Endothelial cell of umbilical vein (primary cell): ENCODE results near the gene SLC39A9. TPM values are rescaled to one million over a fixed set of nuclear protein-coding genes. Genes with fewer than 3 reads are reported as not detected.

ENCODE experiments used
- BruUV-seq: library from RNA; stranded (reverse); fragments of 400-500 nt; replicated peaks from 2 replicates; lab custom pipeline; 2021; lab: Mats Ljungman, UMichigan
- CTCF ChIA-PET: fragments of 300-600, 350-600 bp; sonication (Branson Sonifier 250); formaldehyde crosslinking; loops from one replicate; lab custom pipeline; 2021; ENCODE audit warnings: antibody characterized with exemption, inconsistent platforms; lab: Charles Lee
- POLR2A ChIA-PET: fragments of 300-600, 350-600 bp; sonication (Branson Sonifier 250); formaldehyde crosslinking; loops from one replicate; lab custom pipeline; 2021; ENCODE audit warnings: antibody characterized with exemption, inconsistent platforms; lab: Charles Lee
- DNase-seq: peaks from one replicate; pipeline ENCODE4 v3.0.0-alpha.2; 2011; ENCODE audit warnings: low read depth, low spot score
- FAIRE-seq: peaks from 2 replicates; lab custom pipeline; 2011; peaks lifted over from hg19 to GRCh38; lab: Jason Lieb, UNC
- H2AFZ ChIP-seq: 2 replicates; pipeline ENCODE4 v1.6.0; 2012; ENCODE audit warnings: low read depth, low read length, control low read depth, inconsistent platforms
- H3K27ac ChIP-seq: 2 replicates; pipeline ENCODE4 v1.5.1; 2011; ENCODE audit warnings: low read depth, mild to moderate bottlenecking, control low read depth, low read length, moderate library complexity; ENCODE audit not compliant: insufficient read depth
- H3K27me3 ChIP-seq, 2 experiments: 2 replicates each; pipeline versions ENCODE4 v1.6.0 to v1.6.1; 2011; ENCODE audit warnings: low read length in 2 of 2, mixed read lengths in 1 of 2; ENCODE audit not compliant: control insufficient read depth in 2 of 2, insufficient read depth in 2 of 2
- H3K36me3 ChIP-seq, 2 experiments: 2 replicates in 1 of 2; 3 replicates in 1 of 2; pipeline ENCODE4 v1.5.1; 2011; ENCODE audit warnings: low read length in 2 of 2, mild to moderate bottlenecking in 1 of 2, moderate library complexity in 1 of 2; ENCODE audit not compliant: control insufficient read depth in 2 of 2, insufficient read depth in 2 of 2; ENCODE audit errors: extremely low read depth in 1 of 2
- H3K4me1 ChIP-seq: 3 replicates; pipeline ENCODE4 v1.5.1; 2011; ENCODE audit warnings: mild to moderate bottlenecking, low read length; ENCODE audit not compliant: control insufficient read depth, insufficient read depth; ENCODE audit errors: extremely low read depth
- H3K4me2 ChIP-seq: 2 replicates; pipeline ENCODE4 v1.6.1; 2011; ENCODE audit warnings: low read length, control low read depth, mixed read lengths; ENCODE audit not compliant: insufficient read depth
- H3K4me3 ChIP-seq, 3 experiments: fragments of 200-600 bp in 1 of 3; sonication (generic), shearing (Covaris generic) in 1 of 3; replicated peaks in 1 of 3; 2 replicates each; pipeline ENCODE4 v1.5.1; 2011 to 2016; ENCODE audit warnings: control low read depth in 3 of 3, low read length in 3 of 3, mild to moderate bottlenecking in 2 of 3, inconsistent platforms in 1 of 3, low read depth in 1 of 3, moderate library complexity in 1 of 3; ENCODE audit not compliant: insufficient read depth in 1 of 3
- H3K79me2 ChIP-seq: 2 replicates; pipeline ENCODE4 v1.6.0; 2012; ENCODE audit warnings: low read length, inconsistent platforms; ENCODE audit not compliant: control insufficient read depth, insufficient read depth
- H3K9ac ChIP-seq: replicated peaks from 2 replicates; pipeline ENCODE3; 2011; ENCODE audit warnings: low read length, control low read depth; ENCODE audit not compliant: insufficient read depth; ENCODE audit errors: extremely low read depth
- H3K9me1 ChIP-seq: replicated peaks from 3 replicates; pipeline ENCODE4 v1.6.0; 2011; ENCODE audit warnings: mild to moderate bottlenecking, low read length; ENCODE audit not compliant: control insufficient read depth, insufficient read depth; ENCODE audit errors: extremely low read depth
- H3K9me3 ChIP-seq: replicated peaks from 2 replicates; pipeline ENCODE4 v1.5.1; 2012; ENCODE audit warnings: low read length, inconsistent platforms; ENCODE audit not compliant: control insufficient read depth, insufficient read depth
- H4K20me1 ChIP-seq: replicated peaks from 2 replicates; pipeline ENCODE3; 2011; ENCODE audit warnings: mild to moderate bottlenecking, low read length; ENCODE audit not compliant: control insufficient read depth, insufficient read depth; ENCODE audit errors: extremely low read depth
- CTCF ChIP-seq, 2 donors: IDR thresholded peaks; 1 replicate in 1 of 2; 2 replicates in 1 of 2; pipeline ENCODE4 v1.5.1; 2011; ENCODE audit warnings: low read length in 2 of 2, mild to moderate bottlenecking in 2 of 2, moderate library complexity in 2 of 2, control low read depth in 1 of 2, inconsistent platforms in 1 of 2, low read depth in 1 of 2; ENCODE audit not compliant: insufficient read depth in 1 of 2; ENCODE audit errors: extremely low read depth in 1 of 2
- EZH2 ChIP-seq: IDR thresholded peaks from 2 replicates; pipeline ENCODE4 v1.6.1; 2012; ENCODE audit warnings: borderline replicate concordance, low read depth, mild to moderate bottlenecking, moderate library complexity, low read length, inconsistent platforms; ENCODE audit not compliant: severe bottlenecking
- FOS ChIP-seq: IDR thresholded peaks from 2 replicates; pipeline ENCODE4 v1.6.1; 2011; ENCODE audit warnings: mild to moderate bottlenecking, low read length, moderate library complexity, borderline replicate concordance; ENCODE audit not compliant: insufficient read depth
- GATA2 ChIP-seq: IDR thresholded peaks from 2 replicates; pipeline ENCODE4 v1.7.0; 2011; ENCODE audit warnings: low read depth, mild to moderate bottlenecking, moderate library complexity, mixed read lengths, low read length; ENCODE audit not compliant: insufficient read length, insufficient read depth
- JUN ChIP-seq: IDR thresholded peaks from 2 replicates; pipeline ENCODE4 v1.6.1; 2011; ENCODE audit warnings: borderline replicate concordance, low read depth; ENCODE audit not compliant: insufficient read length, insufficient read depth
- MAX ChIP-seq: IDR thresholded peaks from 2 replicates; pipeline ENCODE4 v1.6.1; 2011; ENCODE audit not compliant: insufficient read depth, insufficient read length
- MYC ChIP-seq: IDR thresholded peaks from one replicate; pipeline ENCODE4 v1.6.1; 2011; ENCODE audit warnings: mild to moderate bottlenecking, low read depth, low read length
- POLR2A ChIP-seq: IDR thresholded peaks from 2 replicates; pipeline ENCODE4 v1.6.1; 2012; ENCODE audit warnings: low read depth, mild to moderate bottlenecking, control low read depth, low read length
- POLR2AphosphoS5 ChIP-seq: IDR thresholded peaks from 2 replicates; pipeline ENCODE4 v1.6.1; 2012; ENCODE audit warnings: low read depth, mild to moderate bottlenecking, control low read depth, low read length, moderate library complexity; ENCODE audit not compliant: insufficient read depth
- dilution Hi-C: fragments of 300-500 bp; cut with MboI; formaldehyde crosslinking; loops from one replicate; pipeline ENCODE4 v1.15.0; 2019; ENCODE audit warnings: low sequenced_read_pairs; ENCODE audit not compliant: extremely low pct_ligation_motif_present
- intact Hi-C: fragments of 100-400 bp; cut with micrococcal nuclease; formaldehyde crosslinking; loops from one replicate; pipeline ENCODE4 v1.10.0; 2022
- polyA plus RNA-seq, 4 experiments: library from polyadenylated mRNA; depleted of rRNA in 3 of 4; stranded (reverse) in 3 of 4; unstranded in 1 of 4; fragments of >200 nt; gene quantifications; 2 replicates each; pipeline versions ENCODE4 v1.2.1 to v1.2.3, GENCODE V29; 2011 to 2012; ENCODE audit warnings: missing spikeins in 1 of 4
- total RNA-seq: library from RNA; stranded (reverse); gene quantifications from 2 replicates; pipeline ENCODE4 v1.2.3, GENCODE V29; 2021

SLC39A9 gene
- total and polyA plus RNA-seq, 2 donors (not counting 3 experiments of a cell fraction or from before 2014, with no cell fraction given), result 39.8 to 55.2 TPM

GRCh38 chr14:69405762-69406161 lies 7.3 kb downstream of the SLC39A9 start:
- Histone ChIP-seq H3K79me2 (peaks cover 48% of the 10 kb centered on the region), H3K9me3 (no peaks in the 10 kb centered on the region), H3K9ac (no peak overlapping the region), H3K36me3 (no peaks in the 10 kb centered on the region), H4K20me1 (peaks cover 4% of the 10 kb centered on the region), H2AFZ (no peak overlapping the region), H3K27me3 (no peaks in the 10 kb centered on the region), H3K4me1 (peaks cover 8% of the 10 kb centered on the region), H3K4me2 (no peak overlapping the region), H3K9me1 (no peaks in the 10 kb centered on the region), H3K4me3 (no peak overlapping the region), H3K27ac (no peak overlapping the region)
- intact Hi-C loops, result no loop called here
- CTCF ChIA-PET, result interaction anchor here (0.6 kb wide), 1 partner anchor 21 kb away, joined by 3 read pairs; no protein-coding TSS in a partner anchor
- dilution Hi-C loops, result no loop called here
- TF ChIP-seq MYC (no peak), CTCF (IDR thresholded peaks at IDR 0.05; ENCODE audit: extremely low read depth in 1 of 2, insufficient read depth in 1 of 2, low read depth in 1 of 2, low read length in 2 of 2) (no peak), JUN (no peak), POLR2A (no peak), FOS (no peak), POLR2AphosphoS5 (no peak), MAX (no peak), EZH2 (no peak), GATA2 (no peak)
- BruUV-seq, result no TSS peak
- no peak for DNase-seq
- POLR2A ChIA-PET, result no interaction called here
- no peak for FAIRE-seq
